Activated CD4-positive, alpha-beta T cell treated with anti-CD3 and anti-CD28 coated beads for 24 hours (primary cell): ENCODE data around the gene ABTB2.

ENCODE experiments used
- DNase-seq, 2 donors: peaks; one replicate each; pipeline ENCODE4 v3.0.0-alpha.2; 2020; ENCODE audit warnings: low read depth in 2 of 2

Gene ABTB2

DNA sequence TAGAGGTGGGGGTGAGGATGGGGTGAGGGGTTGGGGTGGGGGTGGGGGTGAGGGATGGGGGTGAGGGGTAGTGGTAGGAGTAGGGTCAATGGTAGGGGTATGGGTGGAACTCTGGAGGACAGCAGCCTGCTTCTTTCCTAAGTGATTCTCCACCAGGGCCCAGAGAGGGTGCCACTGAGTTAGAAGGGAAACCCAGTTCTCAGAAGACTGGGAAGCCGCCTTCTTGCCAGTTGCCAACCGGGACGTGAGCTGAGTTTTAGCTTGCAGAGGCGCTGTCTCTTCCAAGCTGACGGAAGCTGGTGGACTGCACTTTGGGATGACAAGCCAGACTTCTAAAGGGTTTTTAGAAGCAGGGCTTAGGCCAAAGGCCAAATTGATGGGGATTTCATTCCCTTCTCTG is 148.0 kb downstream of the ABTB2 start:
- DNase-seq = no peak

DNA sequence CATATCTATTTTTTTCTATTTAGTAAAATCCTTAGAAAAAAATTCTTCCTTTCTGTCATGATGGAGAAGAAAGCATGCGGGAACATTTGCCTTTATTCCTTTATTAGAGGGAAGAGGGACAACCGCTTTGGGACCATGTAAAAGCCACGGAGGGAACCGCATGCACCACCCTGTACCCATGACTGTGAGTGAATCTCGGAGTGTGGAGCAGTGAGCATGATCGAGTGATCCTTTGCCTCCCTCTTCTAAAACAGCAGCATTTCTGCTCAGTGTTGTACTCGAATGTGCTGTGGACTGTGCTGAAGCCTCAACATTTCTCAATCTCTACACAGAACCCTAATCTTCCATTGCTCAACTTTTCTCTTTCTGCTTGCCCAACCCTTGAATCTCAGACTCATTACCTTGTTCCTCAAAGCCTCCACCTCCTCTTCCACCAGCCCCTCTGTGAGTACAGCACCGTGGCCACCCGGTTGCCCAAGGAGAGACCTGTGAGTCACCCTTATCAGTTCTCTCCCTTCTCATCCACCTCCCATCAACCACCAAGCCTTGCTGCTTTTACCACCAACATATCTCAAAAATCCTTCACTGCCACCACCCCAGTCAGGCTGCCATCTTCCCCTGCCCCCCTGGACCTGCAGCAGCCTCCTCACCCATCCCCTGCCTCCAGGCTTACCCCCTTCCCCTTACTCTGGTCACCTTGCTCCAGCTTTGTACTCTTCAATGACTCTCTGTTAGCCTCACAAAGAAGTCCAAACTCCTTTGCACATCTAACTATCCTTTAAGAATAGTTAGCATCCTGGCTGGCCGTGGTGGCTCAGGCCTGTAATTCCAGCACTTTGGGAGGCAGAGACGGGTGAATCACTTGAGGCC is 149.3 kb downstream of the ABTB2 start:
- DNase-seq = no peak

DNA sequence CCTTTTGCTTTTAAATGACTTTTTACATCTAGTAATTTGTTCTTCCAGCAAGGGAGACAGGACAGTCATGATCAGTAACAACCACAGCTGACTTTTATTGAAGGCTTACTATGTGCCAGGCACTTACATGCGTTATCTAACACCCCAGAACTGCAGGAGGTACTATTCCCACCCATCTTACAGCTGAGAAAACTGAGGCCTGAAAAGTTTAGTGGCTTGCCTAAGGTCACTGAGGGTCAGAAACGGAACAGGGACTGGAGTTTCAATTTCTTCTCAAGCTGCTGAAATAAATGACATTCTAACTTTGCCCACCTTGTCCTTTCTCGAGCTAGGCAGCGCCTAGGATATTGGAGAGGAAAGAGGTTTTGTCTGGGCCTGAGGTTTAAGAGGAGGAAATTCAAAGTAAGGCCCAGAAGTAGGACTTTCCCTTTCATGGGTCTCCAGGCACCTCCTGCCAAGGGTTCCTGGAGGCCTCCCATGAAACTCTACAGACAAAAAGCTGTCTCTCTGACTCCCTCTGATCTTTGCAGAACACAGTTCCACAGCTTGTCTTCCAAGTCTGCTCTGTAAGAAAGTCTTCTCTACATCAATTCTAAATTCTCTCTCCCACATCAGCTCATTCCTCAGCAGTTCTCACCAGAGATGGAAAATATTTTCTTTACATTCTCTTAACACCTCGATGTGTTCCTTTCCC is 150.2 kb downstream of the ABTB2 start:
- DNase-seq = no peak

DNA sequence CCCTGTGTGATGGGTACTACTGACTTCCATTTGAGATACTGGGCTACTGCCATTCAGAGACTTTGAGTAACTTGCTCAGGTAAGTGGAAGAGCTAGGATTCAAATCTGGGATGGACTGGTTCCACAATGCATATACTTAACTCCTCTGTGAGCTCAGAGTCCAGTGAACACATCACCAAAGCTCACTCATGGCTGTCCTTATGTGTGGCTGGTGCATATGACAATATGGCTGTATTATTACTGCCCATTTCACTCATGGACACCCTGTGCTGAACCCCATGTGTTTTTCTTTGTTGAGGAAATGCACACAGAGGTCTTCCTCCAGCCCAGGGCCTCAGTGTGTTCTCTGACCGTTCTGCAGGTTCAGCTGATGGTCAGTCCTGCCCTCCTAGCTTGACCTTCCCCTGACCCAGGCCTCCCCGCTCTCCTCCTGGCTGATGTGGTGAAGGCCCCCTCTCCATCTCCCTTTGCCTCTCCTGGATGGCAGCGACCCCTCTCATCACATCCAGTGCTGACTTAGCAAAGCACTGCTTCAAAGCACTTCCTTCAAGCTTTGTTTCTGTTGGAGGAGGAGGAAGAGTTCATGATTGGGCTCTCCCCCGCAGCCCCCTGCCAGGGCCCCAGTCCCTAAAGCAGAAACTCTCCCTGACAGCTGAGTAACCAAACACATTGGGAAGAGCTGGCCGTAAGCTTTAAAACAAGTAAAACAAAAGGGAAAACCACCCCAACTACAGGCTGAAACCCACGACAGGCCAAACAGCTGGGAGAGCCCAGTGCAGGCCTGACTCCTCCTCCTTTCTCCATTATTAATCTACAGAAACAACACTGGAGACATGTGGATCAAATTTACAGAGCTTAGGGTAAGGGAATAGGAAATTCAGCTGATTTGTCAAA is 151.2 kb downstream of the ABTB2 start:
- no peak for DNase-seq

- DNase-seq = no peak
Measured at GRCh38 chr11:34205326-34206035, 152.3 kb downstream of the ABTB2 start.

GRCh38 chr11:34204396-34205279 is 153.2 kb downstream of the ABTB2 start:
- no peak for DNase-seq

- DNase-seq = no peak
Measured at GRCh38 chr11:34203377-34203871, 154.4 kb downstream of the ABTB2 start.

DNA sequence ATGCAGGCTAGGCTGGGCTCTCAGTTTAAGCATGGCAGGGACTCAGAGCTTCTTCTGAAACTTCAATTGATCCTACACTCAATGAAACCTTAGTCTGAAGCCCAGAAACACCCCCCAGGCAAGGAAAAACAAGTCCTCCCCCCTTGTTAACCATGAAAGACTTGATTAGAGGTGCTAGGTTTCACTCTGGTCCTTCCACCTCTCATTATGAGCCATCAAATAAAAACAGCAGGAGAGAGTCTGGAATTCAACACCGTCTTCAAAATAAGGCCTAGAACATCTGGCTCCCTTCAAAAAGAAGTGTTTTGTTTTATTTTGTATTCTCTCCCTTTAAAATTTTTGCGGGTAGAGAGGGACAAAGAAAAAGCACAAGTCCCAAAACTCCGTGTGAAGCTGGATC is 156.7 kb downstream of the ABTB2 start:
- DNase-seq = no peak

DNA sequence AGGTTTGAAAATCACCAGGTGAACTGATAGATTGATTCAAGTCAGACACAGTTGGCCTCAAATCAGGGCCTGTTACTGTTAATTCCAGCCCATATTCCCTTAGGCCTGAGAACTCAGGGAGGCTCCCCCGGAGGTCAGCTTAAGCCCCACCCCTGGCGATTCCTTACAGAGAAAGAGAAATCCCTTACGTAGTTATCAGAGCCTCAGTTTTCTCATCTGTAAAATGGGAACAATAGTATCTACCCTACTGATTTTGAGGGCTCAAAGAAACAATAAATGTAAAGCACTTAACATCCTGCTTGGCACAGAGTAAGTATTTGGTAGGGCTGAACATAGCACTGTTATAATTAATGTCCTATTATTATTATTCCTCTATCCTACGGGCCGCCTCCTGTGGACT is 158.3 kb downstream of the ABTB2 start:
- no peak for DNase-seq

GRCh38 chr11:34198523-34198922 is 159.3 kb downstream of the ABTB2 start:
- no peak for DNase-seq

DNA sequence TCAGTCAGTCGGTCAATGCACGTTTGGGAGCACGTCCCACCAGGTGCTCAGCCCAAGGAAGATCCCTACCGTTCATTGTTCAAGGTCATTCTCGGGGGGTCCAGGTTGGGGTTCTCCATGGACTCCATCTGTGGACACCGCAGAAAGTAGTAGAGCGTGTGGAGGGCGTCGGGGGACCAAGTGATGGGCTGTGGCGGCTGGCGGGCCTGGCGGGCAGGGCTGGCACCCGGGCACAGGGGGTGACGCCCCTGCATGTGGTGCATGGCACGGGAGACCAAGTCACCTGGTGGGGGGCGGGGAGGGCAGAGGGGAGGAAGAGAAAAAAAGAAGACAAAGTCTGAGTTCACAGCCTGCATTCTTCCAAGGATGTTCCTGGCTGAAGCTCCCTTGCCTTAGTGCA is 160.6 kb downstream of the ABTB2 start:
- DNase-seq = no peak

- DNase-seq = no peak
Measured at GRCh38 chr11:34194576-34195335, 163.1 kb downstream of the ABTB2 start.

DNA sequence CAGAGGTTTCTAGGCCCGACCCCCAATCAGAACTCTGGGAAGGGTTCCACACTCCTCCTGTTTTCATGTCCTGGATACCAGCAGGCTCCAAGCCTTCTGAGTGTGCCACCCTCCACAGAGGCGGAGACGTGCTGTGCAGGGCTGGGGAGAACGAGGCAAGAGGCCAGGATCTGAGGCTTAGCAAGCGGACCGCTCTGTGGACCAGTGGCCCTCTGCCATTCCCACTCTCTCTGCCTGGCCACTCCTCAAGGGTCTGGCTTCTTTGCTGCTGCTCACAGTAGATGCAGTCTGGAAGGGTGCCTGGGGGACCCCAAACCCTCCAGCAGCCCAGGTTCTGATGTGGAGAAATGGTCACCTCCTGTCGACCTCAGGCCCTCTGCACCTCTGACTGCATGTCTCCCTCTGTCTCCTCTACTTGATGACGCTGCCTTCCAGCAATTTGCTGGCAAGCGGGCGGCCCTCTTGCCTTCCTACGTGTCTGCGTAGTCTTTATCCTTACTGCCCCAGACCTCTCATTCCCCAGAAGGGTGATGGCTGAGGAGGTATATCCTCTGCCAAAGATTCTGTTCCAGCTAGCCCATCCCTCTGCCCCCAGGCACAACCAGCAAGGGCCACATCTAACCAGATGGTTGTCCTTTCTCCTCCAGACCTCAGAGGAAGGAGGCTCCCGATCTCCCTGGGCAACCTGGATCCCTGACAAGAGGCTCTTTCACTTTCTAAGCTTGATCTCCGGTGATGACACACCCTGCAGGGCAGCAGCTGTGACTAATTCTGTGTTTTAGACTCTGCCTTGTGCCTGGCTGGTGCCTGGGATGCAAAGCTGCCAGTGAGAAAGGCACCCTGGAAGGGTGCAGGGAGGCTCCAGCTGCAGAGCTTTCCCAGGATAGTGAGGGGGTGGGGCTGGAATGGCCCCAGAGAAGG is 165.1 kb downstream of the ABTB2 start:
- no peak for DNase-seq

DNA sequence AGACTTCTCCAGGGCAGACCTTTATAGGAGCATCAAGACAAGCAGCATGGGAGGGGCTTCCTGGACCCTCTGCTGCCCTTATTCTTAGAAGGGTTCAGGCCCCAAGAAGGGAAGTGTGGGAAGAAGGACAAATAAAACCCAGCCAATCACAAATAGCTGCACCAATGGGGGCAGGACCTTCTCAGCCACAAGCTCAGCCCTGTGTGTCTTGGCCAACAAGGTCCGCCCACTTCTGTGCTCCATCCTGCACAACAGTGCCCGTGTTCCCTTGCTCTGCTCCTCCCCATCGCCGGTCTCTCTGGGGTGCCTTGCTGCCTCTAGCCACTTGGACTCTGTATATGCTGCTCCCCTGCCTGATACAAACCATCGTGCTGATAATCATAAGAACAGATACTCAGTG is 166.2 kb downstream of the ABTB2 start:
- no peak for DNase-seq

GRCh38 chr11:34190192-34191139 is 167.3 kb downstream of the ABTB2 start:
- no peak for DNase-seq

GRCh38 chr11:34189191-34189590 is 168.6 kb downstream of the ABTB2 start:
- no peak for DNase-seq

DNA sequence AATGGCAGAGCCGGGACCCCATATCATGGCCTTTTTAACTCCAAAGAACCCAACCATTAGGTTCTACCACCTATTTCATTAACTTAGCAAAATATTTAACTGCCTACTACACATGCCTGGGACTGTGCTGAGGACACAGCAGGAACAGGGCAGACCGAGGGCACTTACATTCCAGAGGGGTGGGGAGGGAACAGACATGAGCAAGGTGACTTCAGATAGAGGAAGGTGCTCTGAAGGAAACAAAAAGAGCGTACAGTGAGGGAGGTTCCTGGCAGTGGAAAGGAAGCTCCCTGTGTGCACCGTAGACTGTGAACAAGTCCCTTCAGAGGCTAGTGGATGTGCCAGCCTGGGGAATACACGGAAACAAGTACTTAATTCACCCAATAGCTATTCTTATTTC is 169.6 kb downstream of the ABTB2 start:
- no peak for DNase-seq
